ENCODE results near the gene ORAI1.
"Not testable (repeated sequence)": the region's sequence is repeated elsewhere in the genome, so short reads cannot be mapped to it uniquely, and the experiment has no call there.

Gene ORAI1

GRCh38 chr12:121626087-121626852, at the start of gene ORAI1:
TSS of gene ORAI1 (plus strand) at chr12:121626530.
- DNase-seq (ENCODE audit: low read depth in 2 of 3, low spot score in 2 of 3) = peak; percentile 94 to 96 (median 95)

GRCh38 chr12:121576851-121577391, 49.4 kb upstream of the ORAI1 start:
- DNase-seq (ENCODE audit: low read depth in 2 of 3, low spot score in 2 of 3) = no peak

GRCh38 chr12:121577443-121578180, 48.7 kb upstream of the ORAI1 start:
- DNase-seq (ENCODE audit: low read depth in 2 of 3, low spot score in 2 of 3) = no peak

GRCh38 chr12:121578230-121579189, 47.8 kb upstream of the ORAI1 start:
- DNase-seq (ENCODE audit: low read depth in 2 of 3, low spot score in 2 of 3) = no peak

- peak in 1 of 3 experiments; percentile 31 for DNase-seq (ENCODE audit: low read depth in 2 of 3, low spot score in 2 of 3)
These were observed 47.0 kb upstream of the ORAI1 start for GRCh38 chr12:121579190-121579791.

GRCh38 chr12:121579981-121580868, 46.1 kb upstream of the ORAI1 start:
- DNase-seq (ENCODE audit: low read depth in 2 of 3, low spot score in 2 of 3) = peak; percentile 42 to 52 (median 44)

- no peak for DNase-seq (ENCODE audit: low read depth in 2 of 3, low spot score in 2 of 3)
These were observed 45.2 kb upstream of the ORAI1 start, which contains the start of gene KDM2B for GRCh38 chr12:121580959-121581685. TSS of gene KDM2B (minus strand) at chr12:121581023. CDS start at chr12:121580911, 112 bp downstream.

GRCh38 chr12:121581686-121582429, 44.5 kb upstream of the ORAI1 start:
- no peak for DNase-seq (ENCODE audit: low read depth in 2 of 3, low spot score in 2 of 3)

- DNase-seq (ENCODE audit: low read depth in 2 of 3, low spot score in 2 of 3) = no peak
These were observed 43.6 kb upstream of the ORAI1 start for GRCh38 chr12:121582583-121583333.

GRCh38 chr12:121583334-121583661, 43.0 kb upstream of the ORAI1 start:
- DNase-seq (ENCODE audit: low read depth in 2 of 3, low spot score in 2 of 3) = not testable (repeated sequence)

GRCh38 chr12:121584885-121585284, 41.4 kb upstream of the ORAI1 start:
- DNase-seq (ENCODE audit: low read depth in 2 of 3, low spot score in 2 of 3) = not testable (repeated sequence)

- DNase-seq (ENCODE audit: low read depth in 2 of 3, low spot score in 2 of 3) = peak in 2 of 3 experiments; percentile 23 to 46
These were observed 35.7 kb upstream of the ORAI1 start for GRCh38 chr12:121590476-121591143.

GRCh38 chr12:121592320-121592719, 34.0 kb upstream of the ORAI1 start:
- DNase-seq (ENCODE audit: low read depth in 2 of 3, low spot score in 2 of 3) = no peak

- DNase-seq (ENCODE audit: low read depth in 2 of 3, low spot score in 2 of 3) = no peak
These were observed 30.8 kb upstream of the ORAI1 start for GRCh38 chr12:121595520-121595919.

- no peak for DNase-seq (ENCODE audit: low read depth in 2 of 3, low spot score in 2 of 3)
These were observed 29.8 kb upstream of the ORAI1 start for GRCh38 chr12:121596526-121596925.

GRCh38 chr12:121600702-121601336, 25.5 kb upstream of the ORAI1 start:
- DNase-seq (ENCODE audit: low read depth in 2 of 3, low spot score in 2 of 3) = no peak

All from activated CD8-positive, alpha-beta memory T cell treated with anti-CD3 and anti-CD28 coated beads for 48 hours (primary cell).